IMR-90 (cell line): ENCODE results near the gene ITPK1. TPM values are rescaled to one million over a fixed set of nuclear protein-coding genes. Genes with fewer than 3 reads are reported as not detected.

Experiments
- ATAC-seq: fragments of 200-7000 bp; cut with Tn5 transposase; 2 replicates; pipeline ENCODE4 v1.9.1; 2020; ENCODE audit warnings: low read depth, mild to moderate bottlenecking, moderate library complexity
- BruUV-seq: library from RNA; stranded (reverse); fragments of 400-500 nt; replicated peaks from 2 replicates; lab custom pipeline; 2021; lab: Mats Ljungman, UMichigan
- CTCF ChIA-PET: fragments of 300-600 bp; formaldehyde crosslinking; extraction: SDS; loops from one replicate; lab custom pipeline; 2021; ENCODE audit warnings: antibody characterized with exemption; lab: Yijun Ruan, JAX
- POLR2A ChIA-PET: fragments of 300-600 bp; sonication (Branson Sonifier 250); formaldehyde crosslinking; loops from one replicate; lab custom pipeline; 2022; ENCODE audit warnings: antibody characterized with exemption; ENCODE audit not compliant: unreplicated experiment; lab: Charles Lee
- DNase-seq: peaks from one replicate; pipeline ENCODE4 v3.0.0; 2013
- H2AFZ ChIP-seq: replicated peaks from 2 replicates; pipeline ENCODE3; 2013; ENCODE audit warnings: low read length, mild to moderate bottlenecking; ENCODE audit not compliant: poor library complexity
- H2AK5ac ChIP-seq: 2 replicates; pipeline ENCODE4 v1.6.1; 2013; ENCODE audit warnings: low read depth, low read length, inconsistent platforms
- H2AK9ac ChIP-seq: replicated peaks from 2 replicates; pipeline ENCODE3; 2013; ENCODE audit warnings: mild to moderate bottlenecking, low read depth, low read length, moderate library complexity; ENCODE audit not compliant: poor library complexity
- H2BK120ac ChIP-seq: 2 replicates; pipeline ENCODE4 v1.6.1; 2013; ENCODE audit warnings: low read depth, low read length, inconsistent platforms
- H2BK15ac ChIP-seq: 3 replicates; pipeline ENCODE4 v1.6.1; 2013; ENCODE audit warnings: low read depth, low read length, inconsistent platforms
- H2BK20ac ChIP-seq: 2 replicates; pipeline ENCODE4 v1.6.1; 2013; ENCODE audit warnings: low read depth, mild to moderate bottlenecking, inconsistent platforms, low read length, moderate library complexity
- H2BK5ac ChIP-seq: 2 replicates; pipeline ENCODE4 v1.6.1; 2013; ENCODE audit warnings: mild to moderate bottlenecking, low read depth, low read length, inconsistent platforms; ENCODE audit not compliant: poor library complexity, severe bottlenecking
- H3K14ac ChIP-seq: replicated peaks from 2 replicates; pipeline ENCODE4 v1.6.1; 2013; ENCODE audit warnings: low read depth, low read length, inconsistent platforms
- H3K18ac ChIP-seq: 2 replicates; pipeline ENCODE4 v1.6.1; 2013; ENCODE audit warnings: low read depth, low read length, control low read depth
- H3K23ac ChIP-seq: 2 replicates; pipeline ENCODE4 v1.6.1; 2013; ENCODE audit warnings: low read depth, low read length, inconsistent platforms
- H3K27ac ChIP-seq: 2 replicates; pipeline ENCODE4 v1.5.1; 2013; ENCODE audit warnings: mild to moderate bottlenecking, control low read depth, low read length; ENCODE audit not compliant: insufficient read depth
- H3K27me3 ChIP-seq: 2 replicates; pipeline ENCODE4 v1.6.1; 2013; ENCODE audit warnings: low read length; ENCODE audit not compliant: control insufficient read depth, insufficient read depth
- H3K36me3 ChIP-seq: 2 replicates; pipeline ENCODE4 v1.6.1; 2013; ENCODE audit warnings: low read length, mixed read lengths; ENCODE audit not compliant: control insufficient read depth, insufficient read depth
- H3K4ac ChIP-seq: 2 replicates; pipeline ENCODE4 v1.6.1; 2013; ENCODE audit warnings: low read depth, low read length, inconsistent platforms
- H3K4me1 ChIP-seq: 2 replicates; pipeline ENCODE4 v1.6.1; 2013; ENCODE audit warnings: low read length, mixed read lengths; ENCODE audit not compliant: control insufficient read depth, insufficient read depth
- H3K4me2 ChIP-seq: 2 replicates; pipeline ENCODE4 v1.6.1; 2013; ENCODE audit warnings: low read depth, mild to moderate bottlenecking, control low read depth, low read length, moderate library complexity
- H3K4me3 ChIP-seq: 2 replicates; pipeline ENCODE4 v1.5.1; 2013; ENCODE audit warnings: low read depth, mild to moderate bottlenecking, control low read depth, low read length, moderate library complexity; ENCODE audit not compliant: insufficient read depth
- H3K56ac ChIP-seq: 2 replicates; pipeline ENCODE4 v1.6.1; 2013; ENCODE audit warnings: low read length, inconsistent platforms; ENCODE audit not compliant: insufficient read depth; ENCODE audit errors: extremely low read depth
- H3K79me1 ChIP-seq, 2 experiments: 2 replicates each; pipeline ENCODE4 v1.6.1; 2013; ENCODE audit warnings: low read length in 2 of 2, inconsistent platforms in 1 of 2, low read depth in 1 of 2
- H3K9ac ChIP-seq: 2 replicates; pipeline ENCODE4 v1.6.1; 2013; ENCODE audit warnings: low read depth, low read length, control low read depth
- H3K9me1 ChIP-seq: 2 replicates; pipeline ENCODE4 v1.6.1; 2013; ENCODE audit warnings: low read length, inconsistent platforms; ENCODE audit not compliant: insufficient read depth
- H3K9me3 ChIP-seq: 2 replicates; pipeline ENCODE4 v1.6.1; 2013; ENCODE audit warnings: low read length; ENCODE audit not compliant: control insufficient read depth, insufficient read depth
- H4K20me1 ChIP-seq: 2 replicates; pipeline ENCODE4 v1.6.1; 2013; ENCODE audit warnings: low read length, inconsistent platforms; ENCODE audit not compliant: insufficient read depth
- H4K5ac ChIP-seq: 2 replicates; pipeline ENCODE4 v1.6.1; 2013; ENCODE audit warnings: mild to moderate bottlenecking, low read depth, low read length, control low read depth
- H4K8ac ChIP-seq, 2 experiments: 2 replicates each; pipeline ENCODE4 v1.6.1; 2013; ENCODE audit warnings: low read depth in 2 of 2, low read length in 2 of 2, control low read depth in 1 of 2, inconsistent platforms in 1 of 2
- H4K91ac ChIP-seq: 2 replicates; pipeline ENCODE4 v1.6.1; 2013; ENCODE audit warnings: low read depth, low read length, inconsistent platforms; ENCODE audit not compliant: insufficient read depth
- FOS ChIP-seq: fragments of 150-350 bp; IDR thresholded peaks from 2 replicates; pipeline ENCODE4 v1.6.1; 2016; ENCODE audit warnings: low read depth, low read length
- MAFK ChIP-seq: IDR thresholded peaks from 2 replicates; pipeline ENCODE4 v1.6.1; 2012; ENCODE audit warnings: low read depth, low read length, improper control_type of control experiment
- RAD21 ChIP-seq: IDR thresholded peaks from 2 replicates; pipeline ENCODE4 v1.6.1; 2012; ENCODE audit warnings: low read length, improper control_type of control experiment
- RCOR1 ChIP-seq: IDR thresholded peaks from 2 replicates; pipeline ENCODE4 v1.6.1; 2012; ENCODE audit warnings: mild to moderate bottlenecking, low read length, improper control_type of control experiment; ENCODE audit not compliant: insufficient replicate concordance
- SMC3 ChIP-seq: fragments of 150-350 bp; IDR thresholded peaks from 2 replicates; pipeline ENCODE4 v1.6.1; 2016; ENCODE audit warnings: low read depth, mild to moderate bottlenecking, antibody characterized with exemption, low read length, moderate library complexity
- USF2 ChIP-seq: fragments of 150-350 bp; IDR thresholded peaks from 2 replicates; pipeline ENCODE4 v1.6.1; 2017; ENCODE audit warnings: mild to moderate bottlenecking, antibody characterized with exemption, low read length, low read depth
- WGBS, 2 experiments: methylation state at CpG; one replicate each; pipeline versions ENCODE4 v1.1.5 to v1.1.7; 2013; ENCODE audit warnings: missing lambda C conversion rate in 2 of 2; ENCODE audit not compliant: insufficient read length in 1 of 2; ENCODE audit errors: extremely low coverage in 2 of 2; 5-methylcytosine and 5-hydroxymethylcytosine counted together
- dilution Hi-C: fragments of 300-500 bp; cut with HindIII; formaldehyde crosslinking; loops from one replicate; pipeline ENCODE4 v1.14.3; 2018; ENCODE audit warnings: low sequenced_read_pairs; ENCODE audit not compliant: unreplicated experiment
- in situ Hi-C: fragments of 300-500 bp; cut with MboI; formaldehyde crosslinking; loops from 3 replicates; pipeline ENCODE4 v1.14.3; 2019; ENCODE audit warnings: low sequenced_read_pairs, inconsistent platforms, mixed read lengths
- intact Hi-C: fragments of 100-400 bp; cut with micrococcal nuclease; formaldehyde crosslinking; loops from 2 replicates; pipeline ENCODE4 v1.10.0; 2022
- polyA plus RNA-seq, 3 experiments: library from polyadenylated mRNA; depleted of rRNA; stranded (reverse); fragments of >200 nt; gene quantifications; 2 replicates each; pipeline ENCODE4 v1.2.3, GENCODE V29; 2012; ENCODE audit warnings: low replicate concordance in 1 of 3
- total RNA-seq: library from RNA; depleted of rRNA; stranded (reverse); fragments of >200 nt; gene quantifications from 2 replicates; pipeline ENCODE4 v1.2.3, GENCODE V29; 2012

ITPK1 gene
- total and polyA plus RNA-seq, 2 of the 4 experiments (the other 2 are of a cell fraction), result 21.7 to 26.9 TPM

GRCh38 chr14:92890830-92891588 is 224.7 kb downstream of the ITPK1 start:
- Histone ChIP-seq H3K4ac (no peak overlapping the region), H3K9ac (no peak overlapping the region), H2AK5ac (no peak overlapping the region), H2BK120ac (no peak overlapping the region), H2AFZ (no peak overlapping the region), H3K18ac (no peak overlapping the region), H3K56ac (no peak overlapping the region), H3K4me3 (no peak overlapping the region), H2BK20ac (no peak overlapping the region), H3K9me3 (peaks cover 5% of the 10 kb centered on the region; the same call in 1 of the 2 replicates), H3K79me1 (no peaks in the 10 kb centered on the region), H2AK9ac (no peak overlapping the region), H3K27ac (no peak overlapping the region), H3K4me1 (no peaks in the 10 kb centered on the region), H3K36me3 (no peaks in the 10 kb centered on the region), H4K91ac (no peak overlapping the region), H2BK15ac (no peak overlapping the region), H3K4me2 (no peak overlapping the region), H3K14ac (no peak overlapping the region), H3K9me1 (no peaks in the 10 kb centered on the region), H3K27me3 (peaks cover 1% of the 10 kb centered on the region; the same call in 1 of the 2 replicates), H2BK5ac (no peak overlapping the region), H3K23ac (no peak overlapping the region), H4K20me1 (no peaks in the 10 kb centered on the region), H4K5ac (no peak overlapping the region), H4K8ac (no peak overlapping the region)
- no peak for TF ChIP-seq FOS
- no peak for TF ChIP-seq USF2
- no peak for TF ChIP-seq RAD21
- TF ChIP-seq RCOR1, result no peak
- TF ChIP-seq SMC3, result no peak
- no peak for TF ChIP-seq MAFK
- in situ Hi-C loops, result no loop called here
- ChIA-PET CTCF (no interaction called here), POLR2A (no interaction called here)
- dilution Hi-C loops, result no loop called here
- DNase-seq (no peak), ATAC-seq (no peak)
- intact Hi-C loops, result no loop called here
- 83 to 100% methylated on average over 1 of the region's 7 CpGs for WGBS, 2 experiments
- no TSS peak for BruUV-seq
